ENCODE results near the gene MMP7.
A peak's percentile ranks its signal among the peaks of the same experiment; 100 is the strongest.

MMP7 gene

GRCh38 chr11:102546923-102547471 lies 16.4 kb upstream of the MMP7 start:
- CTCF ChIA-PET, result interaction anchor here (0.6 to 1.4 kb wide), 2 partner anchors 118 to 156 kb away, joined by 3 read pairs; no protein-coding TSS in a partner anchor
- Histone ChIP-seq H3K36me3 (ENCODE audit: control insufficient read depth in 2 of 2, insufficient read depth in 1 of 2, low read length in 2 of 2) (no peaks in the 10 kb centered on the region), H3K4me3 (ENCODE audit: low read depth, low read length) (no peak overlapping the region), H3K9me3 (ENCODE audit: control insufficient read depth, insufficient read depth, low read depth, low read length) (no peaks in the 10 kb centered on the region), H3K27ac (ENCODE audit: extremely low read depth, low read depth, low read length) (no peak overlapping the region), H3K4me1 (ENCODE audit: control insufficient read depth, insufficient read depth, low read length) (no peaks in the 10 kb centered on the region)
- TF ChIP-seq ZNF768 (tag by site-specific recombination; IDR thresholded peaks at IDR 0.05), result no peak
- peak; percentile 11; the same call in 1 of the 2 replicates for TF ChIP-seq EGR2 (tag by site-specific recombination; IDR thresholded peaks at IDR 0.05; ENCODE audit: low read depth)
- TF ChIP-seq ZFHX2 (tag by site-specific recombination; conservative IDR thresholded peaks at IDR 0.05), result 0 out of 2 replicates have a peak, but pooled peaks have one; percentile 8
- POLR2A ChIA-PET, result no interaction called here

- Histone ChIP-seq H3K27ac (ENCODE audit: extremely low read depth, low read depth, low read length) (no peak overlapping the region), H3K36me3 (ENCODE audit: control insufficient read depth in 2 of 2, insufficient read depth in 1 of 2, low read length in 2 of 2) (no peaks in the 10 kb centered on the region), H3K4me3 (ENCODE audit: low read depth, low read length) (no peak overlapping the region), H3K4me1 (ENCODE audit: control insufficient read depth, insufficient read depth, low read length) (no peaks in the 10 kb centered on the region), H3K9me3 (ENCODE audit: control insufficient read depth, insufficient read depth, low read depth, low read length) (no peaks in the 10 kb centered on the region)
- POLR2A ChIA-PET, result interaction anchor here (0.7 kb wide), 1 partner anchor 13 kb away, joined by 3 read pairs; no protein-coding TSS in a partner anchor
- no peak for TF ChIP-seq ZSCAN16 (tag by site-specific recombination; IDR thresholded peaks at IDR 0.05)
- no peak for TF ChIP-seq ZBTB1 (tag by site-specific recombination; IDR thresholded peaks at IDR 0.05)
- TF ChIP-seq ZNF544 (tag by site-specific recombination; IDR thresholded peaks at IDR 0.05), result no peak
- no peak for TF ChIP-seq GLIS1 (tag by site-specific recombination; IDR thresholded peaks at IDR 0.05)
- no peak for TF ChIP-seq ZNF24 (tag by site-specific recombination; IDR thresholded peaks at IDR 0.05)
- TF ChIP-seq MYNN (tag by site-specific recombination; IDR thresholded peaks at IDR 0.05; ENCODE audit: borderline replicate concordance), result no peak
- no peak for TF ChIP-seq ZBTB26 (tag by site-specific recombination; optimal IDR thresholded peaks at IDR 0.05)
- no peak for TF ChIP-seq ZNF391 (tag by site-specific recombination; IDR thresholded peaks at IDR 0.05; ENCODE audit: borderline replicate concordance, low read depth)
- TF ChIP-seq PRDM1 (tag by site-specific recombination; IDR thresholded peaks at IDR 0.05), result no peak
- no peak for TF ChIP-seq ZNF324 (tag by site-specific recombination; IDR thresholded peaks at IDR 0.05)
- no peak for TF ChIP-seq ZNF335 (tag by site-specific recombination; conservative IDR thresholded peaks at IDR 0.05)
- TF ChIP-seq PATZ1 (tag by site-specific recombination; IDR thresholded peaks at IDR 0.05), result no peak
- TF ChIP-seq ZNF510 (tag by site-specific recombination; IDR thresholded peaks at IDR 0.05; ENCODE audit: insufficient replicate concordance), result no peak
- no peak for TF ChIP-seq PRDM6 (tag by site-specific recombination; IDR thresholded peaks at IDR 0.05)
- no peak for TF ChIP-seq ZNF174 (tag by site-specific recombination; IDR thresholded peaks at IDR 0.05)
- TF ChIP-seq ZNF426 (tag by site-specific recombination; IDR thresholded peaks at IDR 0.05), result no peak
- TF ChIP-seq ZNF776 (tag by site-specific recombination; IDR thresholded peaks at IDR 0.05; ENCODE audit: borderline replicate concordance), result no peak
- no peak for TF ChIP-seq ZNF596 (tag by site-specific recombination; IDR thresholded peaks at IDR 0.05)
- no peak for TF ChIP-seq ZFP37 (tag by site-specific recombination; IDR thresholded peaks at IDR 0.05)
- CTCF ChIA-PET, result interaction anchor here (0.6 to 2.0 kb wide), 3 partner anchors 67 to 156 kb away, joined by 3 to 6 read pairs (median 3); no protein-coding TSS in a partner anchor
Observed at GRCh38 chr11:102546427-102546826, 15.9 kb upstream of the MMP7 start.
